CD4-positive, alpha-beta T cell treated with Interleukin-17A for 1 hour (primary cell): Measurements from ENCODE around the gene SMAD9.

Experiments
- DNase-seq: peaks from one replicate; pipeline ENCODE4 v3.0.0-alpha.2; 2020

Gene SMAD9

GRCh38 chr13:36862002-36862685, 57.9 kb downstream of the SMAD9 start:
- DNase-seq = no peak

GRCh38 chr13:36859259-36859658, 60.8 kb downstream of the SMAD9 start:
- DNase-seq = no peak

- DNase-seq = peak; percentile 18
These were observed 61.7 kb downstream of the SMAD9 start for GRCh38 chr13:36858290-36858689.

GRCh38 chr13:36857253-36857652, 62.8 kb downstream of the SMAD9 start:
- DNase-seq = no peak

- DNase-seq = no peak
These were observed 69.1 kb downstream of the SMAD9 start for GRCh38 chr13:36850790-36851438.

- no peak for DNase-seq
These were observed 71.6 kb downstream of the SMAD9 start for GRCh38 chr13:36848199-36848982.

GRCh38 chr13:36847606-36848005, 72.4 kb downstream of the SMAD9 start:
- no peak for DNase-seq

- no peak for DNase-seq
These were observed 78.6 kb downstream of the SMAD9 start for GRCh38 chr13:36841391-36841790.

- no peak for DNase-seq
These were observed 79.3 kb downstream of the SMAD9 start for GRCh38 chr13:36840718-36841250.

- no peak for DNase-seq
These were observed 80.1 kb downstream of the SMAD9 start for GRCh38 chr13:36839981-36840380.

GRCh38 chr13:36839281-36839680, 80.8 kb downstream of the SMAD9 start:
- DNase-seq = no peak

GRCh38 chr13:36837354-36838092, 82.5 kb downstream of the SMAD9 start:
- no peak for DNase-seq

- no peak for DNase-seq
These were observed 85.7 kb downstream of the SMAD9 start for GRCh38 chr13:36834299-36834698.

- DNase-seq = no peak
These were observed 88.7 kb downstream of the SMAD9 start for GRCh38 chr13:36831291-36831690.

GRCh38 chr13:36829753-36830152, 90.3 kb downstream of the SMAD9 start:
- DNase-seq = no peak

- DNase-seq = no peak
These were observed 97.3 kb downstream of the SMAD9 start for GRCh38 chr13:36822785-36823184.

GRCh38 chr13:36820222-36820621, 99.8 kb downstream of the SMAD9 start:
- no peak for DNase-seq

- peak; percentile 37 for DNase-seq
These were observed 100.3 kb downstream of the SMAD9 start for GRCh38 chr13:36819739-36820090.

- peak; percentile 89 for DNase-seq
These were observed 101.0 kb downstream of the SMAD9 start, which contains the start of gene RFXAP for GRCh38 chr13:36818804-36819738. Gene RFXAP, plus strand, starts transcription at chr13:36819222. Its CDS starts 136 bp downstream, at chr13:36819358.

- peak; percentile 2 for DNase-seq
These were observed 101.8 kb downstream of the SMAD9 start for GRCh38 chr13:36817996-36818803.

- DNase-seq = peak; percentile 35
These were observed 105.0 kb downstream of the SMAD9 start for GRCh38 chr13:36815062-36815461.
